Epithelial cell of esophagus (primary cell): ENCODE results near the gene VPS9D1.
"Not testable (repeated sequence)": the region's sequence is repeated elsewhere in the genome, so short reads cannot be mapped to it uniquely, and the experiment has no call there.

Experiments
- DNase-seq: peaks from one replicate; pipeline ENCODE4 v3.0.0; 2010; ENCODE audit warnings: low read depth
- H3K4me3 ChIP-seq: 2 replicates; pipeline ENCODE4 v1.5.1; 2011; ENCODE audit warnings: mild to moderate bottlenecking, low read length, control low read depth
- CTCF ChIP-seq: IDR thresholded peaks from 2 replicates; pipeline ENCODE4 v1.5.1; 2011; ENCODE audit warnings: low read depth, mild to moderate bottlenecking, low read length, control low read depth, inconsistent platforms; ENCODE audit not compliant: insufficient read depth; ENCODE audit errors: missing control alignments

The VPS9D1 gene

DNA sequence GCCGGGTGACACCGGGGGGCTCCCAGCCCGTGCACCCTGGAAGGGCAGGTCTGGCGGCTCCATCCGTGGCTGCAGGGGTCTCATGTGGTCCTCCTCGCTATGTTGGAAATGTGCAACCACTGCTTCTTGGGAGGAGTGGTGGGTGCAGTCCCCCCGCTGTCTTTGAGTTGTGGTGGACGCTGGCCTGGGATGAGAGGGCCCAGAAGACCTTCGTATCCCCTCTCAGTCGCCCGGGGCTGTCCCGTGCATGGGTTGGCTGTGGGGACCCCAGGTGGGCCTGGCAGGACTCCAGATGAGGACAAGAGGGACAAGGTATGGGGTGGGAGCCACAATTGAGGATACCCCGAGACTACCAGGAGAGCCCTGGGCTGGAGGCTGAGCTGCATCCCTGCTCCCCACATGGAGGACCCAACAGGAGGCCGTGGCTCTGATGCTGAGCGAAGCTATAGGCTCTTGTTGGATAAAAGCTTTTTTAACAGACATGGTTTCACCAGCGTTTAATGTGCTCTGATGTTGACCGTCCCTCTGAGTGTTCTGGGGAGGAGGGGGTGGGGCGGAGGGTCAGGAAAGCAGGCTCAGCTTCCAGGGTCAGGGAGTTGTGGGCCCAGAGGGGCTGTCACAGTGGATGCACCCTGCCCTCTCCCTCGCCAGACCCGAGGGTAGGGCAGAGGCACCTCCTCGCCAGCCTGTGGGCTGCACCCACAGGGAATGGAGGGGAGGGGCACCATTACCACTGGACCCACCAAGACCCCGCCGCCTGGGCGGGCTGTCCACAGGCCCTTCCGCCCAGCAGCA lies 24.6 kb downstream of the VPS9D1 start:
- H3K4me3 ChIP-seq: no peak overlapping the region
- no peak for TF ChIP-seq CTCF
- DNase-seq: no peak

DNA sequence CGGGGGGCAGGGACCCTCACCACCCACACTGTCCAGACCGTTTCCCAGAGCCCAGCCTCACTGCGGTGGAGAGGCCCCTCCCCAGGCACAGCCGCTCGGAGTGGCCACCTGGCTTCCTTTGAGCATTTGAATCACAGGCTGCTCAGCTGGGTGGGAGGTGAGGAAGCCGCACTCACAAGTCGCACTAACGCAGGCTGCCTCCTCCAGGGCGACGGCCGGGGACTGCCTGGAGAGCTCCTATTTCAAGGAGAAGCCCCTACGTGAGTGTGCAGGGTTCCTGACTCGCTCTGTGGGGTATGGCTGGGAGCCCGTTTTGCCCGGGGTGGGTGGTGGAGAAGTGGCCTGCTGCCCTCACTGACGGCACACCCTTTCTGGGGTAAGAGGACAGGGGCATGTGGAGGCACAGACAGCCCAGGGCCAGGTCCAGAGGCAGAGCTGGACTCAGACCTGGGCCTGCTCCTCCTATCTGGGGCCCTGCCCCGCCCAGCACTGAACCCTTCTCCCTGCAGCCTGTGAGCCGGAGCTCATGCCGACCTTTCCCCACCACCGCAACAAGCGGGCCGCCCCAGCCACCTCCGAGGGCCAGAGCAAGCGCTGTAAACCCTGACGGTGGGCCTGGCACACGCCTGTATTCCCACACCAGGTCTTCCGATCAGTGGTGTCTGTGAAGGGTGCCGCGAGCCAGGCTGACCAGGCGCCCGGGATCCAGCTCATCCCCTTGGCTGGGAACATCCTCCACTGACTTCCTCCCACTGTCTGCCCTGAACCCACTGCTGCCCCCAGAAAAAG lies 25.4 kb downstream of the VPS9D1 start:
- H3K4me3 ChIP-seq: no peak overlapping the region
- DNase-seq: no peak
- TF ChIP-seq CTCF: no peak

GRCh38 chr16:89694784-89695085 lies 26.0 kb downstream of the VPS9D1 start:
- not testable (repeated sequence) for H3K4me3 ChIP-seq, DNase-seq

DNA sequence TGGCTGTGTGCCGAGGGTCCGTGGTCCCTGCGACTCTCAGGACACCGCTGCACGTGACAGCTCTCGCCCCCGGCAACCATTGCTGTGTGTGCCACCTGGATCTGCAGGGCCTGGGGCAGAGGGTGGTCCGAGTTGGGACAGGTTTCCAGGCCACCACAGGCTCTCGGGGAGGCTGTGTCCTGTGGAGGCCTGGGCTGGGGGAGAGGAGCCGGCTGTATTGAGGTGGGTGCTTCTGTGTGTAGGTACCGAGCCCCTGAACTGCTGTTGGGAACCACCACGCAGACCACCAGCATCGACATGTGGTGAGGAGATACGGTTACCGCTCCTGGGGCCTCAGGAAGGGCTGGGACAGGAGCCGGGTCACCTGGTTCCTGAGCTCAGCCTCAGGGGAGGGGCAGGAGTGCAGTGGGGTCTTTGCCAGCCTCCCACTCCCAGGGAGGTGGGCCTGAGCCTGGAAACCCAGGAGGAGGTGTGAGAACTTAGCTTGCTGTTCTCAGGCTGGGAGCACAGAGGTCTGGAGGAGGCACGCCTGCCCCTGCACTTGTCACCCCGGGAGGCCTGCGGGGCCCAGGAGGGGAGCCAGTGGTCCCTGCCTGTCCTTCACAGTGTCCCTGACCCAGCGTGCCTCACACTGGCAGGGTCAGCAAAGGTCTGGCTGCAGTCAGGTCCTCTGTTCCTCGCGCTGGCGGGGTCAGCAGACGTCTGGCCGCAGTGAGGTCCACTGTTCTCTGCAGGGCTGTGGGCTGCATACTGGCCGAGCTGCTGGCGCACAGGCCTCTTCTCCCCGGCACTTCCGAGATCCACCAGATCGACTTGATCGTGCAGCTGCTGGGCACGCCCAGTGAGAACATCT lies 26.5 kb downstream of the VPS9D1 start:
- no peak overlapping the region for H3K4me3 ChIP-seq

DNA sequence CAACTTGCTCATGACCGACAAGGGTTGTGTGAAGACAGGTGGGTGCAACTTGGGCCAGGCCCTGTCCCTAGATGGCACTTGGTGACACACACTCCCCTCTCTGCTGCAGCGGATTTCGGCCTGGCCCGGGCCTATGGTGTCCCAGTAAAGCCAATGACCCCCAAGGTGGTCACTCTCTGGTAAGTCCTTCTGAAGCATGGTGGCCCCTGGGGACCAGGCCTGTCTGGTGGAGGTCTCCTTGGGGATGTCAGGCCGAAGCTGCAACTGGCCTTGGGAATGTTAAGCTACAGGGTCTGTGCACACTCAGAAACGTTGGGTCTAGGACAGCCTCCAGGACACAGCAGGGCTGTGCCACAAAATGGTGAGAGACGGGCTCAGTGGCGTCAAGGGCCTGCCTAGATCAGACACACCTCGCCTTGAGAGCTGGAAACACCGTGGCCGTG lies 27.4 kb downstream of the VPS9D1 start:
- H3K4me3 ChIP-seq: no peak overlapping the region
- no peak for DNase-seq
- no peak for TF ChIP-seq CTCF

More for the DNA sequence above, 26.5 kb downstream of the VPS9D1 start:
- no peak for TF ChIP-seq CTCF
- no peak for DNase-seq

DNA sequence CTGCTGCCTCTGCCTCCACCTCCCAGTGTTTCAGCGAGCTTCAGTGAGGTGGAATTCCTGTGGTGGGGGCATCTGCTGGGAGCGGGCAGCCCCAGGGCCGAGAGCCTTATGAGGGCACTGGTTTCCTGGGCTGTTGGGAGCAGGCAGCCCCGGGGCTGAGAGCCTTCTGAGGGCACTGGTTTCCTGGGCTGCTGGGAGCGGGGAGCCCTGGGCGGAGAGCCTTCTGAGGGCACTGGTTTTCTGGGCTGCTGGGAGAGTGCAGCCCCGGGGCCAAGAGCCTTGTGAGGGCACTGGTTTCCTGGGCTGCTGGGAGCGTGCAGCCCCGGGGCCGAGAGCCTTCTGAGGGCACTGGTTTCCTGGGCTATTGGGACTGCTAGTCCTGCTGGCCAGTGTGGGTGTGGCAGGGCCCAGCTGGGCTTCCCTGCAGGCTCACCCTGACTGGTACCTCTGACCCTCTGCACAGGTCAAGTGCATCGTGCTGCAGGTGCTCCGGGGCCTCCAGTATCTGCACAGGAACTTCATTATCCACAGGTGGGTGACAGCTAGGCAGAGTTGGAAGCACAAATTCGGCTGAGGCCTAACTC lies 28.6 kb downstream of the VPS9D1 start:
- no peak for TF ChIP-seq CTCF
- DNase-seq: no peak
- H3K4me3 ChIP-seq: no peak overlapping the region
